Left forelimb (tissue), 1 donor: ENCODE measurements around the gene MDFIC.

Source experiments
- DNase-seq: peaks from one replicate; pipeline ENCODE4 v3.0.0-alpha.2; 2018; ENCODE audit warnings: low spot score

MDFIC gene

DNA sequence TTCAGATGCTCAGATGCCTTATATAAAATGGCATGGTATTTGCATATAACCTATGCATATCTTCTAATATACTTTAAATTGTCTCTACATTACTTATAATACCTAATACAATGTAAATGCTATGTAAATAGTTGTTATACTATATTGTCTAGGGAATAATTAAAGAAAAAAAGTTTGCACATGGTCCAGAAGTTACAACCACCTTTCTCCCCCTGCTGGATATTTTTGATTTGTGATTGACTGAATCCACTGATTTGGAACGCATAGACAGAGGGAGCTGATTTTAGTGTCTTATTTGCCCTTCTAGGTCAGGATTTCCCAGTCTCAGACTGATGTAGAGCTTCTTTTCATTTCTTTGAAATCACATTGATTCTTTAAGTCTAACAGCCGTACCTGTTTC, 31.8 kb downstream of the MDFIC start:
- no peak for DNase-seq

DNA sequence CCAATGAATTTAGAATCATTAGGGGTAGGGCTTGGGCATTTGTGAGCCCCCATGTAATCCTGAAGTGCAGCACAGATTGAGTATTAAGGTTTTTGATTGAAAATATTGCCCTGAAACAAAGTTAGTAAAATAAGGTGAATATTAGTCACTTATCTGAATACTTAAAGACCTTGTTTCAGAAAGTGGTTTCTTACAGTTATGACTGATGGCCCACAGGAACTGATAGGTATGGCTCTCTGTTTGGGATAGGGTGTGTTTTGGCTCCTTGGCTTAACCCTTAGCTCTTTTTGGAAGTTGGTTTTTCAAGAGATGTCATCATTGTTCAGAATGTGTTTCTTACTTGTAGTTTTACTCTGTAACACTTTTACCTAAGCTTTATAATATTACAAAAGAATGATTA, 34.8 kb downstream of the MDFIC start:
- DNase-seq, result no peak

DNA sequence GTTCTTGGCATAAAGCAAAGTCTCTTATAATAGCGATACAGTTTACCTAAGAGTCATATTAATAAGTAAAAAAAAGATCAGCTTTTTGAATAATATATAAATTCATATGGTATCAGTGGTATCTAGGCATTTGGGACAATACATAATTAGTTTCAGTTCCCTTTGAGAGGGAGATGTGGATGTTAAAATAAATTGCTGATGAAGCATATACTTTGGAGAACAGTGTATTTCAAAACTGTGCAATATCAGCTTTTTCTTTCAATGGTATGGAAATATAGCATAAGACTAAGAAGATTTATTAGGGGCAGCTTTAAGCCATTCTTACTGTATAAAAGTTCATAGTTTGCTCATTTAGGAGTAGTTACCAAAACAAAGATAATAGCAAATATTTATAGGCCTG, 35.5 kb downstream of the MDFIC start:
- no peak for DNase-seq

DNA sequence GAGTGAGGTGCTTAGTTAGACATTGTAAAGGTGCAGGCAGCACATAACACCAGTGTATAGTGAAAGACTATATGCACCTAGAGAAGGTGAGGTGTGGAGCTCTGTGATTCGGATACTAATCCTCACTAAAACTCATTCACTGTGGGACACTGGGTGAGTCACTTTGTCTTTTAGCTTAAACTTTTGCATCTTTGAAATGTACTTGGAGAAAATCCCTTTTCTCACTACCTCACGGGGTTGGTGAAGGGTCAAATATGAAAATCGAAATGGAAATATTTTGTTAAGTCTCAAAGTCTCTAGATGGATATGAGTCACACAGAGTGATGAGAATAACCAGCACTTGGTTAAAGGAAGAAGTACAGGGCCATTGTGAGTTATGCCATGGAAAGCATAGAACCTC, 38.0 kb downstream of the MDFIC start:
- DNase-seq, result no peak

DNA sequence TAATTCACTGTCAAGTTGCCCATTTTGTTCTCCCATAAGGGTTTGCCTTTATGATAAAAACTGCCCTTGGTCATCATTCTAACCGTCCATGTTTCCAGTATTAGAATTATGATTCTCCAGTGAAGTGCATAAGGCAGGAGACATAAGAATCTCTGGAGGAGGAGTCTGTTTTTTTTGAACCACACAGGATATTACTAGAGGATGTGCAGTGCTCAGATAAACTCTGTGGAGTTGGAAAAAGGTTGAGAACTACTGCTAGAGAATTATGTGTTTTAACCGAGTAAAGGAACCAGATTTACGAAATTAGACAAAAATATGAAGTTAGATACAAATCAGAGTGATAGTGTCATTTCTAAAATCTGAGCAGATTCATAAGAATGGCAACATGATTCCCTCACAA, 40.5 kb downstream of the MDFIC start:
- DNase-seq, result no peak

DNA sequence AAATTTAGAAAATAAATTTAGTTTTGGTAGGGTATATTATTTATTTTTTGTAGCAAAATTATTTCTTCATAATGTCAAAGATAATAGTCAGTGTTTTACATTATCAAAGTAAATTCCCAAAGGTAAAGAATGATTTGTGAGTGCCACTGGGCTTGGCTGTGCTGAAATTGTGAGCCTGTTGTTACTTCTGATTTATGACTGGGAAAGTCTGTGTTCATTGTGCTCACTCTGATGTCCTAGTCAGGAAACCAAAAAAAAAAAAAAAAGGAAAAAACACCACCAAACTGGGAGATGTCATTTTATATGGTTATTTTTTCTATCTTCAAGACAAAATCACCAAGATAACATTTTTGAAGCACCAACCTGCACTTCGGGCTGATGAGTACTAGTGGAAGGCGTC, 44.3 kb downstream of the MDFIC start:
- DNase-seq, result no peak

DNA sequence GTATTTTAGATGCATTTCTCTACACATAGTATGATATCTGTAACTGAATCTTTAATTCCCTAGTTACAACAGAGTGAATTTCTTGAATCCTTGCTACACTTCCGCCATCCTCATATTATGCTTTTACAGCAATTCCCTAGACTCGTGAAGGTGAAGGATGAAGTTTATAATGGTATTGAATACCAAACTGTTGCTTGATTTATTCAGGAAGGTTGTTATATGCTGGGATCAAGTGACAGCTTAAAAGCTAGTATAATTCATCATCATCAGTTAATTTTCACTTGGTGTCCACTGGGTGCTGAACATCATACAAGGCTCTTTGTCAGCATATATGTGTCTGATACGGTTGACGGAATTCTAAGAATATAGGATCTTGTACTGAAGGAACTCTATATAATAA, 47.2 kb downstream of the MDFIC start:
- no peak for DNase-seq

DNA sequence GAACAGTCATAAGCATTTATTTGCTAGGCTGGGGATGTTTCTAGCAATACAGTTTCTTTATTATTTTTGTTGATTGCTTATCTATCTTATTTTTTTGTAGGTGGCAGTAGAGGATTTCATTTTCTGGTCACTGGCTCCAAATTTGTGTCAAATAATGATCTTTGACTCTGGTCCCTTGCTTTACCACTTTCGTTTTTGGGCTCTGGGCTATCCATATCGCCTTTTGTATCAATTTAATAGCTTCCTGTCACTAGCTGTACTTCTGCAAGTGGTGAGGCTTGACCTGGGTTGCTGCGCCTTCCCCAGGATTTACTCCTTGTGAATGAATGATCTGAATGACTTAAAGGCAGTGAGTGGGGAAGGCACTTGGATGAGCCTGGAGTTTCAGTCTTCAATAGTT, 48.4 kb downstream of the MDFIC start:
- no peak for DNase-seq

DNA sequence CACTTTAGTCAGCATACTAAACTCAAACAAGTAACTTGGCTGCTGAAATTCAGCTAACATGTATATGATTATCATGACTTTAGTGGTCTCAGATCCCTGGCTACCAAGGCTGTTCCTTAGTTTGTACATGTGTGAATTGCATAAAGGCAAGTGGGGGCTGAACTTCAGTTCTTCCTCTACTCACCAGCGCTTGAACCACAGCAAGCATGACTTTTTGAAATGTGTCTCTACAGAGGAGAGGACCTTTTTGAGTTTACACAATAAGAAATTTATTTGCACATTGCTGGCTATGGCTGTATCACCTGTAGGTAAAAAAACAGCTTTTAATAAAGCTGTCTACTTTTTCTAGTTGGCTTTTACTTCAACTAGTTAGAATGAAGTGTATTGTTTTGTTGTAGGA, 48.8 kb downstream of the MDFIC start:
- no peak for DNase-seq

DNA sequence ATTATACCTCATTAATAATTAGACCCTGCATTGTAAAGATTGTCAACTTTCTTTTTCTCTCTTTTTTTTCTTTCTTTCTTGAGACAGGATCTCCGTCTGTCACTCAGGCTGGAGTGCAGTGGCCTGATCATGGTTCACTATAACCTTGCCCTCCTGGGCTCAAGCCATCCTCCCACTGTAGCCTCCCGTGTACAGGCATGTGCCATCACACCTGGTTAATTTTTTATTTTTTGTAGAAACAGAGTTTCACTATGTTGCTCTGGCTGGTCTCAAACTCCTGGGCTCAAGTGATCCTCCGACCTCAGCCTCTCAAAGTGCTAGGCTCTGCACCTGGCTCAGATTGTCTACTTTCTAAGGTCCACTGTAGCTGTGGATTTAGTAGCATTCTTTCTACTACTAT, 50.7 kb downstream of the MDFIC start:
- DNase-seq, result no peak

DNA sequence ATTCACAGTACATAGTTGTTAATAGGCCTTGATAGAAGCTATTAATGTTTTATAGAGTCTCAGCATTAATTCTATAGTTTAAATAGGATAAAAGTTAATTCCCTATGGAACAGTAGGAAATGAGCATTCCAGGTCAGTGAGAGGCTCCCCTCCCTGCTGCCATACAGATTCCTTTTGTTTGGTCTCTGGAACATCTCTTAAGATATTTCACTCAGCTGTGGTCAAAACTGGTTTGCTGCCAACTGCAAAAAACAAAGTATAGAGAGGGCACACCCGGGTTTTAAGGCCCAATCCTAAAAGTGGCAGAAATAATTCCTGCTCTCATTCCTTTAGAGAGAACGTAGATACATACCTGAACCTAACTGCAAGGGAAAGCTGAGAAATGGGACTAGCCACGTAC, 51.3 kb downstream of the MDFIC start:
- no peak for DNase-seq

DNA sequence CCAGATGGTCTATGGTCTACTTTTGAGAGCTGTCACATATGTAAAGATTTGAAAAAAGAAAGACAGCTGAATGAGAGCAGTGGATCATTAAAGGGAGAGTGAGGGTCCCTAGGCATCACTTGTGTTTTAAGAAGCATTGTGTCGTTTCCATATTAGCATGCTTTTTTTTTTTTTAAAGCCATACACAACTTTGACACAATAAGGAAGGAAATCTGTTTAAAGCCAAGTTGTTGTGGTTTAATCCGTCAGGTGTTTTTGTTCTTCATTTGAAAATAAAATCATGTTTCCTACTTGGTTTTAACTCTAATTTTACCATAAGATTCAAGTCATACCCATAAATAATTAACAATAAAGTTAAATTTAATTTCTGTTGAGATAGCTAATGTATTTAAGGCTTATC, 53.5 kb downstream of the MDFIC start:
- DNase-seq, result no peak

DNA sequence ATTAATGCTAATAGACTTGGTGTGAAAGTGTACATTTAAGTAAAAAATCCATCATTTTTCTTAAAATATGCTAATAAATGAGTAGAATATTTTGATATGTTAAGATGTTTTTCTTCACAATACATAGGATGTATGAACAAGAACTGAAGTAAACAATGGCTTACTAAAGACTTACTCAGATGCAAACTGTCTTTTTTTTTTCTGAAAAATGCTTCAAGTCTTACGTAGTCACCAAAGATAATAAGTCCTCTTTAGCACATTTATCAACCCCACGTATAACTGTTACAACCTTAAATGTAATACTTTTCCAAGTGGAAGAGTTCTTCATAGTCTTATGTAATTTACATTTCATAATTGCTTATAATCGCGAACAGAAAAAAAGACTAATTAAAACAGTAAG, 54.8 kb downstream of the MDFIC start:
- DNase-seq, result no peak

DNA sequence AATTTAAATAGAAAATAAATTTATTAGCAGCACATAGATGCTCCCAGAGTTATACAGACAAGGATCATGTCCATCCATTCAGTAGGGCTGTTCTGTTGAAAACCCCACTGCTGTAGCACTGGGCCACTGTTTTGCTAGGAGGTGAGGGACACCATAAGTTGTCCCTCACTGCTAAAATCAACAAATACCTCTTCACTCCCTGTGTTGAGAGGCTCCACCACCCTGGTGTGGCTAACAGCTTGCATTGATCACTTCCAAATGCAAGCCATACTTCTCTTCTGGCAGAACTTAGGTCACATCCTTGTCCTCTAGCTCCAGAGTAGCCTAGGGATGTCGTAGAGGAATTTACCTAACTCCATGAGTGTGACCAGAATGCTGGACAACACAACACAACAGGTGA, 55.4 kb downstream of the MDFIC start:
- DNase-seq, result no peak

DNA sequence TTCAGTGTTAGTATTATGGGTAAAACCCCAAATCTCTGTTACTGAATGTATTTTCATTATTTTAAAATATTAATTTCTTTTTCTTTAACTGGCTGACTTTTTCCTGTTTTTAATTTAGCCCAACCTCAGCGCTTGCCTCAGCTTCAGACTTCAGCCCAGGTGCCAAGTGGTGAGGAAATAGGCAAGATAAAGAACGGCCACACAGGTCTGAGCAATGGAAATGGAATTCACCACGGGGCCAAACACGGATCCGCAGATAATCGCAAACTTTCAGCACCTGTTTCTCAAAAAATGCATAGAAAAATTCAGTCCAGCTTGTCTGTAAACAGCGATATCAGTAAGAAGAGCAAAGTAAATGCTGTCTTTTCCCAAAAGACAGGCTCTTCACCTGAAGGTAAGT, 57.5 kb downstream of the MDFIC start:
- DNase-seq, result no peak

DNA sequence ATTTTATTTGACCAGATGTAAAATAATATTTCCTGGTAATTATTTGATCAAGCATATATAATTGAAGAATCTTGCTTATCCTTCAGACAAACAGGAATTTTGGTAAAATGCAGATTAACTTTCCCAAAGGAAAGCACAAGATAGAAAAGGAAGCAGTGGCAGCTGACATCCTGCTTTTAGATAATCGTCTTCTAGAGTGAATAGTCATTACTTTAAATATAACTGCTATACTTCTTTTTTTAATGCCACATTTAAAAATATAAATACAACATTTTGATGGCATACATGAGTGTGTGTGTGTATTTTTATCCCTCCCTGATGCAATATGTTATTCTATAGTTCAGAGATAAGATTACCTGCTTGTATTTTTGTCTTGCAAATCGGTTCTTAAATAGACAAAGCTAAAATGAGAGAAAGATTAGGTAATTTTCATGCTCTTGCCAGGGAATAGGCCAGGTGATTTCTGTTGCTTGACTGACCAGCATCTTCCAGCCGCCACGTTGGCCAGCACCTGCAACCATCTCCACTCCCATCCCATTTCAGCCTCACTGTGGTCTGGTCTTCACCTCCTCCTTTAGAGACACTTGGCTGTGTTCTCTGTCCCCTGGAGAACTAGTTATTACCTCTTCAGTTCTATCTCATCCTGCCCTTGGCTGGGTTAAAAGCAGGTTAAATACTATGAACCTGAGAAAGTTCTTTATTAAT, 58.1 kb downstream of the MDFIC start:
- no peak for DNase-seq

DNA sequence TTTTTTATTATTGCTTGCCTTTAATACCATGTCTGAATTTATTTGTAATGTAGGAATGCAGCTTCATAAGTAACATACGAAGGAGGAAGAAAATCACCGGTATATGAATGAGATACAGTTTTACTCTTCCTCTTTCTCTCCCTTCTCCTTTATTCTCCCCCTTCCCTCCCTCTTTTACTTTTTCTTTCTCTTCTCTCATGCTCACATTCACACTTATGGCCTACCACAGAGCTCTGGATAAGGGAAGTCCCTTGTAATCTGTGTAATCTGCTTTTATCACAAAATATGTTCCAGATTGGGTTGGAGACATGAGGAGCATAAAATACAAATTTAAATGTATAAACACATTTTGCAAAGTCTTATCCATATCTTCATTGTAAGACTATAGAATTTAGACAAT, 59.4 kb downstream of the MDFIC start:
- DNase-seq, result no peak

DNA sequence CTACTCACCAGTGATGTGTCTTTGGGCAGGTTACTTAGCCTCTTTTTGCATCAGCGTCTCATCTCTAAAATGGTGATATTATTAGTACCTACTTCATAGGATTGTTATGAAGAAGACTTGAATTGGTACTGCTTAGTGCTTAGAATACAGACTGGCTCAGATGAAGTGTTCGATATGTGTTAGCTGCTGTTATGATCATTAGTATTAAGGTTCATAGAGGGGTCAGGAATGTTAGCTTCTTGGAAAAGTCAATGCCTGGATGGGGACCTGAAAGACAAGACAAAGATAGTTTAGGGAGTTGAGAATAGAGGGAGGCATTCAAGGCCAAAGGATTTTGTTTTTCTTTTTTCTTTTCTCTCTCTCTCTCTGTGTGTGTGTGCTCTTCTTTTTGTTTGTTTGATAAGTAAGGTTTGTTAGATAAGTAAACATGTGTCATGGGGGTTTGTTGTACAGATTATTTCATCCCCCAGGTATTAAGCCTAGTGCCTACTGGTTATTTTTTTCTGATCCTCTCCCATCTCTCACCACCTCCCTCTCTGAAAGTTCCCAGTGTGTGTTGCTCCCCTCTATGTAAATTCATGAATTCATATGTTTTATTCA, 63.3 kb downstream of the MDFIC start:
- DNase-seq, result no peak

DNA sequence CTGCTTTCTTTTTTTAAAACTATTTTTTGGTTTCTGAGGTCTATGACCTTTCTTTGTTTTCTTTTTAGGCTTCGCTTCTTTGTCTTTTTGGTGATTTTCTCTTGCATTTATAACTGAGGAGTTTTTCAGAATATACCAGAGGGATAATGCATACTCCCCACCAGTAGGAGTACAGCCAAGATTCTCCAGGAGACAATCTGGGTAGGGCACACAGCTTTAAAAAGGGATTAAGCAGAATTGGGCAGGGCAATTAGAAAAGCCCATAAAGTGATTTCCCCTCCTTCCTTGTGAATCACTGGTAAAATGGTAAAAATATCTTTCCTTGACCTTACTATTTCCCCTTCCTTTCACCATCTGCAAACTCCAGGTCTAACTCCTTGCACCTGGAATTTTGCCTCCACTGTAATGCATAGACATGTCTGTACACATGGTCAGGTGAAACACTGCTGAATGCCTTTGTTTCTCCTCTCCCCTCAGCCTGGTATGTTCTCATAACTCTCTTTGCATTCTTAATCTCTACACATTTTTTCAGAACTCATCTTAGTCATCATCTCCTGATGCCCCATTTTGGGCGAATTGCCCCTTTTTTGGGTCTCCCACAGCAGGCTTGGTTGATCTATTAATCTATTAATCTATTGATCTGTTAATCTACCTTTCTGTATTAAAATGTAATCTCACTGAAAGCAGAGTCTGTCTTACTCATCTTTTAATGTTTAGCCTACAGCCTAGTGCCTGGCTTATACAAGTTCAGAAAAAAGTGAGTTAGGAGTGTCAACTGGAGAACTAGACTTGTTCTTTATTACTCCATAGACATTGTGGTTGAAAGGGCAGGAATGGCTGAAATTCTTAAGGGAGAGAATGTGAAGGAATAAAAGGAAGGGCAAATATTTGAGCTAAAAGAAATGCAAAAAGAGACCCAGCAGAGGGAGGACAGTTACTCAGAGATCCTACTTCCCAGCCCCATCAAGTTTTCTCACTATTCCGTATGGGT, 64.6 kb downstream of the MDFIC start:
- no peak for DNase-seq

DNA sequence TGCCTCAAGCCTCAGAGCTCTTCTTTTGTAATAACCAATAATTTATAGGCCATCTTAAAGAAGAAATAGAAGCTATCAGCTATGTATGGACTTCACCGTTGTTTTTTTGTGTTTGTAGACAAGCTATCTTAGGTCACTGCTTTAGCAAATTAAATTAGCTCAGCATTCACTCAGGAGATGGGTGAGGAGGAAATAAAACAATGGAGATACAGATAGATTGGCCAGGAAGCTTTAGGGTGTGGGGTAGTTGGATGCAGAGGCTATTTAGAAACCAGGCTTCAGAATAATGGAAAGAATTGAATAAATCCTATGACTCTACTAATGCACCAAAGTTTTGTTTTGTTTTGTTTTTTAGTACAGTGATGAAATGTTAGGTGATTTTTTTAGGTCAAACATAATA, 66.1 kb downstream of the MDFIC start:
- no peak for DNase-seq

DNA sequence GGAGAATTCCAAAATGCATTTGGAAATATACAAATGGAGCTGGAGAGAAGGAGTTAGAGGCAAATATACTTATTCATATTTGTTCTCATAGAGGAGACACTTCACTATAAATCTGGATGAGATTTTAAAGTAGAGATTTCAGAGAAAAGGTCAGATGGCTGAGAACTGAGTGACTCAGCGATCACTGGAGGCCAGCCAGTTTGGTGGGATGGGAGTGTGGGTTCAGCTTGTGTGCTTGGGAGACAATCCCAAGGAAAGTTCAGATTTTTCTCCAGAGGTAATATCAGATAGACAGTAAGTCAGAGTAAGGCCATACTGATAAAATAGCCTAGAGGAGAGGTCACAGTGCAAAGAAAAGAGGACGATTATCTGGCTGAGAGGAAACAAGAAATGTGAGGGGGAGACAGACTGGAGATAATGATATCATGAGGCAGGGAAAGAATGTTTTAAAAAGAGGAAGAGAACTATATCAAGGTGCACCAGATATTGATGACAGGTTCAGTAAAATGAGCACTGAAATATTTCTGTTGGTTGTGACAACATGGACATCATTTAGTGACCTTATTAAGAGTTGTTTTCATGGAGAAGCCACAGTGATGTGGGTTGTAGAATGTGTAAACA, 67.0 kb downstream of the MDFIC start:
- DNase-seq, result no peak

DNA sequence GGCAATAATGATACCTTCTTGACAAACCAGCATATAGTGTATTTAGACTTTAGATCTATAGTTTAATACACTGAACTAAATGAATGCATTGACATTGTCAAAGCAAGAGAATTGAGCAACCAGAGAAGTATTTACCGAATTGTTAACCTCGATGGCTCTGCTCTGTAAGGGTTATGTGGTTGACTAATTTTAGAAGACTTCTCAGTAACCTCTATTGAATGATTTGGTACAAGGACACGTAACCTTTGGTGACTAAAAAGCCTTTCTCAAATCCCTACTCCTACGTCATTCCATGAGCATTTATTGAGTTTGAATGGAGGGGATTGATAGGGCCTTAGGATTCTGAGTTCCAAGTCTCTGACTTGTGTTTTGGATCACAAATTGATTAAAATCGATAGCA, 67.6 kb downstream of the MDFIC start:
- DNase-seq, result no peak
